Large intestine (tissue), 3 donors: ENCODE data around the gene DUSP5. TPM values are rescaled to one million over a fixed set of nuclear protein-coding genes. Genes with fewer than 3 reads are reported as not detected.

Source experiments
- DNase-seq, 2 donors: peaks; one replicate each; pipeline versions ENCODE4 v3.0.0 to v3.0.0-alpha.2; 2013
- H3K27ac ChIP-seq: one replicate; pipeline ENCODE4 v1.5.1; 2013; ENCODE audit warnings: low read length
- H3K27me3 ChIP-seq: 2 replicates; pipeline ENCODE4 v1.6.1; 2013; ENCODE audit warnings: low read length; ENCODE audit not compliant: control insufficient read depth, insufficient read depth
- H3K36me3 ChIP-seq: 2 replicates; pipeline ENCODE4 v1.6.1; 2013; ENCODE audit warnings: low read length; ENCODE audit not compliant: control insufficient read depth, insufficient read depth
- H3K4me1 ChIP-seq: one replicate; pipeline ENCODE4 v1.6.1; 2013; ENCODE audit warnings: low read length; ENCODE audit not compliant: control insufficient read depth, insufficient read depth
- H3K4me3 ChIP-seq: one replicate; pipeline ENCODE4 v1.5.1; 2013; ENCODE audit warnings: low read length
- H3K9me3 ChIP-seq: one replicate; pipeline ENCODE4 v1.6.1; 2013; ENCODE audit warnings: mild to moderate bottlenecking, low read depth, low read length, moderate library complexity; ENCODE audit not compliant: control insufficient read depth
- WGBS: methylation state at CpG from one replicate; pipeline ENCODE4 v1.1.5; 2013; ENCODE audit warnings: low lambda C conversion rate; ENCODE audit not compliant: insufficient coverage; 5-methylcytosine and 5-hydroxymethylcytosine counted together
- polyA plus RNA-seq: library from polyadenylated mRNA; unstranded; fragments of 120-200 nt; gene quantifications from one replicate; pipeline ENCODE4 v1.2.1, GENCODE V29; 2013

DUSP5 gene
- polyA plus RNA-seq, 1 donor, result 23.2 TPM

GRCh38 chr10:110507346-110507745, 9.6 kb downstream of the DUSP5 start:
- peaks cover 83% of the 10 kb centered on the region for H3K36me3 ChIP-seq
- no peaks in the 10 kb centered on the region for H3K9me3 ChIP-seq
- WGBS, result no CpG with 5 or more reads among the region's 6 CpGs
- H3K4me3 ChIP-seq, result no peak overlapping the region
- no peak for DNase-seq
- H3K27me3 ChIP-seq, result no peaks in the 10 kb centered on the region
- H3K27ac ChIP-seq, result no peak overlapping the region
- peaks cover 25% of the 10 kb centered on the region for H3K4me1 ChIP-seq

- no peaks in the 10 kb centered on the region for H3K27me3 ChIP-seq
- peaks cover 17% of the 10 kb centered on the region for H3K4me1 ChIP-seq
- H3K4me3 ChIP-seq, result no peak overlapping the region
- peaks cover 88% of the 10 kb centered on the region for H3K36me3 ChIP-seq
- 100% methylated on average over 1 of the region's 9 CpGs for WGBS
- no peaks in the 10 kb centered on the region for H3K9me3 ChIP-seq
- no peak for DNase-seq
- no peak overlapping the region for H3K27ac ChIP-seq
Observed at GRCh38 chr10:110508159-110508788, 10.6 kb downstream of the DUSP5 start.

- Histone ChIP-seq H3K27me3 (no peaks in the 10 kb centered on the region), H3K4me3 (no peak overlapping the region), H3K27ac (no peak overlapping the region), H3K4me1 (peaks cover 10% of the 10 kb centered on the region), H3K9me3 (no peaks in the 10 kb centered on the region), H3K36me3 (peaks cover 84% of the 10 kb centered on the region)
- DNase-seq, result no peak
- no CpG with 5 or more reads among the region's 11 CpGs for WGBS
Observed at GRCh38 chr10:110508806-110509544, 11.3 kb downstream of the DUSP5 start.

DNA sequence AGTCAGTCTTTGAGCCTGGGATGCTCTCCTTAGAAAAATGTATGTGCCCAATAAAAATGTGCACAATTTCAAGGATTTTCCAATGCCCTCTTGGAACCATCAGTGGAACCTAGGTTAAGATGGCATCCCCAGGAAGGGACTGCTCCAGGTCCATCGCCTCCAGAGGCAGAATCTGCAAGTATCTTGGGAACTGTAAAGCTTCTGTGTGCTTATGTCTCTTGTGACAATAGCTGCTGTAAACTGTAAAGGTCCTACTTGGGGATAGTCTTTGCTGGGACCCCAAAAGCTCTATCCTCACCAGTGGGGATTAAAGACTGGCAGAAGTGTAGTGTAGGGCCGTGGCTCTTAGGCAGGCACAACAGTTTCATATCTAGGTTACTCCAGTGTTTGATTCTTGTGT, 11.9 kb downstream of the DUSP5 start:
- Histone ChIP-seq H3K9me3 (no peaks in the 10 kb centered on the region), H3K4me3 (no peak overlapping the region), H3K27ac (no peak overlapping the region), H3K27me3 (no peaks in the 10 kb centered on the region), H3K36me3 (peaks cover 85% of the 10 kb centered on the region), H3K4me1 (peaks cover 4% of the 10 kb centered on the region)
- WGBS, result no CpG with 5 or more reads among the region's 2 CpGs
- DNase-seq, result no peak

DNA sequence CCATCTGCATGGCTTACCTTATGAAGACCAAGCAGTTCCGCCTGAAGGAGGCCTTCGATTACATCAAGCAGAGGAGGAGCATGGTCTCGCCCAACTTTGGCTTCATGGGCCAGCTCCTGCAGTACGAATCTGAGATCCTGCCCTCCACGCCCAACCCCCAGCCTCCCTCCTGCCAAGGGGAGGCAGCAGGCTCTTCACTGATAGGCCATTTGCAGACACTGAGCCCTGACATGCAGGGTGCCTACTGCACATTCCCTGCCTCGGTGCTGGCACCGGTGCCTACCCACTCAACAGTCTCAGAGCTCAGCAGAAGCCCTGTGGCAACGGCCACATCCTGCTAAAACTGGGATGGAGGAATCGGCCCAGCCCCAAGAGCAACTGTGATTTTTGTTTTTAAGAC, 12.4 kb downstream of the DUSP5 start:
- Histone ChIP-seq H3K27ac (no peak overlapping the region), H3K36me3 (peaks cover 80% of the 10 kb centered on the region), H3K4me3 (no peak overlapping the region), H3K9me3 (no peaks in the 10 kb centered on the region), H3K4me1 (no peaks in the 10 kb centered on the region), H3K27me3 (no peaks in the 10 kb centered on the region)
- WGBS, result no CpG with 5 or more reads among the region's 9 CpGs
- no peak for DNase-seq

DNA sequence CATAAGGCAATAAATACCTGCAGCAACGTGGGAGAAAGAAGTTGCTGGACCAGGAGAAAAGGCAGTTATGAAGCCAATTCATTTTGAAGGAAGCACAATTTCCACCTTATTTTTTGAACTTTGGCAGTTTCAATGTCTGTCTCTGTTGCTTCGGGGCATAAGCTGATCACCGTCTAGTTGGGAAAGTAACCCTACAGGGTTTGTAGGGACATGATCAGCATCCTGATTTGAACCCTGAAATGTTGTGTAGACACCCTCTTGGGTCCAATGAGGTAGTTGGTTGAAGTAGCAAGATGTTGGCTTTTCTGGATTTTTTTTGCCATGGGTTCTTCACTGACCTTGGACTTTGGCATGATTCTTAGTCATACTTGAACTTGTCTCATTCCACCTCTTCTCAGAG, 13.0 kb downstream of the DUSP5 start:
- H3K36me3 ChIP-seq, result peaks cover 77% of the 10 kb centered on the region
- no CpG with 5 or more reads among the region's 3 CpGs for WGBS
- H3K4me1 ChIP-seq, result no peaks in the 10 kb centered on the region
- DNase-seq, result no peak
- H3K27me3 ChIP-seq, result no peaks in the 10 kb centered on the region
- H3K4me3 ChIP-seq, result no peak overlapping the region
- H3K27ac ChIP-seq, result no peak overlapping the region
- H3K9me3 ChIP-seq, result no peaks in the 10 kb centered on the region

DNA sequence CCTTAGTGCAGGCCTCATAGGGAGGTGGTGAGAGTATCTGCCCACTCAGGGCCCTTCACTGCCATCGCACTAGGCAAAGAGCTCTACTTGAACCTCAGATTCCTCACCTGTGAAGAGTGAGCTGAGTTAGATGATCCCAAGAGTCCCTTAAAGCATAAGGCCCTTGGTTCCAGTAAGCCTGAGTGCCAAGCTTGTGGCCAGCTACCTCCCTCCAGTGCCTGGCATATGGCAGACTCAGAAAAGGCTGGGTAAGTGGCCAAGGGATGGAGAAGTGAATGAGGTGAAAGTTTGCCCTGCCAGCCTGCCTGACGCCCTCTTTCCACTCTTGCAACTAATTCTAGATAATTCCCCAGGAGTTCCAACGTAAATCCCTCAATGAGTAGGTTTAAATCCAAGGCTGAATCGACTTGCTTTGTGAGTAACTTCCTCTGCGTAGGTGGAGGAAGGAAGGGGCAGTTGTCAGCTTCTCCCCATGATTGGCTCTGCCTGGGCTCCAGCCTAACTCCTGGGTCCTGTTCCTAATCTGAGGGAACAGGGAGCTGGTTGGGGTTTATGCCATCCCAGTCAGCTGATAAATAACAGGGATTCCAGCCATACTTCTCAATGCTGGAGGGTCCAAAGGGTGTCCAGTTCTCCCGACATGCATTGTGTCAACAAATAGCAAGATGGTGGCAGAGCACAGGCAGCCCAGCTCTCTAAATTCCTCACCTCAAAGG, 14.2 kb downstream of the DUSP5 start:
- H3K36me3 ChIP-seq, result peaks cover 66% of the 10 kb centered on the region
- DNase-seq, result no peak
- H3K4me1 ChIP-seq, result no peaks in the 10 kb centered on the region
- WGBS, result no CpG with 5 or more reads among the region's 6 CpGs
- no peak overlapping the region for H3K4me3 ChIP-seq
- no peaks in the 10 kb centered on the region for H3K9me3 ChIP-seq
- H3K27me3 ChIP-seq, result no peaks in the 10 kb centered on the region
- H3K27ac ChIP-seq, result no peak overlapping the region

DNA sequence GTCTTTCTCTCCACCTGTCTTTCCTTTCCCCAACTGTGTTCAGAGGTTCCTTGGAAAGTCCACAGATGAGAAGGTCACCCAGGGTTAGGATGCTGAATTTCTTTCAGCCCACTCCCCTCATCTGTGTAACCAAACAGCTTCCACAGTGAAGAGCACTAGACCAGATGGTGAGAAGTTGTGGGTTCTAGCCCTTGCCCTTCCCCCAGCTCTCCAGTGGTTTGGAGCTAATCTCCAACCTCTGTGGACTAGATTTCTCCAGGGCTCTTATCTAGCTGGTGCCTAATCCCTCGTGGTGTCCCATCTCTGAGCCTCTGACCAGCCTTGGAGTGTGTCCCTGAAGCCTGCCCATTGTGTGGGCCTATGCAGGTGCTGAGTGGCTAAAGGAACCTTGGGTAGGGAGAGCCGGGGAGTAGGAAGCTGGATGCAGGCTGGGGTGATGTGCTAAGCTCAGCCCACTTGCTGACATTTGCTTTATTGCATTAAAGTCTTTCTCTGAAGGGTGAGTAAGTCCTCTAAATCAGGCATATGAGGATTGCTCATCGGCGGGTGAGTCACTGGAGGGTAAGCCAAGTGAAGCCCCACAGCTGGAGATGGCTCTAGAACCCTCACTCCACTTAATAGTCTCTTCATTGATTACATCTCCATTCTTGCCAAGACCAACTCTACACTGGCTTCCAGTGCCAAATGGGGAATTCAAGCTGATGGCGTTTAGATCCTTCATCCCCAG, 14.9 kb downstream of the DUSP5 start:
- DNase-seq, result no peak
- H3K9me3 ChIP-seq, result no peaks in the 10 kb centered on the region
- no peaks in the 10 kb centered on the region for H3K27me3 ChIP-seq
- no peak overlapping the region for H3K4me3 ChIP-seq
- H3K4me1 ChIP-seq, result no peaks in the 10 kb centered on the region
- peaks cover 59% of the 10 kb centered on the region for H3K36me3 ChIP-seq
- no CpG with 5 or more reads among the region's 5 CpGs for WGBS
- no peak overlapping the region for H3K27ac ChIP-seq

DNA sequence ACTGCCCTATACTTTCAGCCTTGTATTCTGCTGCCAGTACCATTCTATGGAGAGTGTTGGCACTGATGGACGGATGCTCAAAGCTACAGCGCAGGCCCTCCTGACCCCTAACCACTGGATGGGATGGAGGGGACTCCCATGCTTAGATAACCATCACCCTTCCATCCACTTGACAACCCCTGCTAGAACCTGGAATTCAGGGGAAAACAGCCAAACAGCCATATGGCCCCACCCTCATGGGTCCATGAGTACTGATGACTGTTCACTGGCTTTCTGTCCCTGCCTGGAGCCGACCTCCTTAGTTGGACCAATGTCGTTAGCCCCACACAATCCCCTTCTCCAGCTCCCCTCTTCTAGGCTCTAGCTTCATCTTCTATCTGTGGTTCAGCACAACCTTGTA, 16.2 kb downstream of the DUSP5 start:
- no peaks in the 10 kb centered on the region for H3K4me1 ChIP-seq
- H3K4me3 ChIP-seq, result no peak overlapping the region
- WGBS, result no CpG with 5 or more reads among the region's 4 CpGs
- no peak for DNase-seq
- H3K27ac ChIP-seq, result no peak overlapping the region
- peaks cover 46% of the 10 kb centered on the region for H3K36me3 ChIP-seq
- H3K27me3 ChIP-seq, result no peaks in the 10 kb centered on the region
- no peaks in the 10 kb centered on the region for H3K9me3 ChIP-seq

GRCh38 chr10:110514848-110515247, 17.1 kb downstream of the DUSP5 start:
- Histone ChIP-seq H3K4me3 (no peak overlapping the region), H3K27me3 (no peaks in the 10 kb centered on the region), H3K36me3 (peaks cover 37% of the 10 kb centered on the region), H3K9me3 (no peaks in the 10 kb centered on the region), H3K4me1 (no peaks in the 10 kb centered on the region), H3K27ac (no peak overlapping the region)
- WGBS, result 95% methylated on average over 3 of the region's 3 CpGs
- DNase-seq, result no peak
